Ishikawa (cell line): Measurements from ENCODE around the gene KDELR1.
A peak's percentile ranks its signal among the peaks of the same experiment; 100 is the strongest.

ENCODE experiments used
- CEBPB ChIP-seq: IDR thresholded peaks from 2 replicates; pipeline ENCODE4 v1.6.1; 2012
- CREB1 ChIP-seq: IDR thresholded peaks from 2 replicates; pipeline ENCODE4 v1.6.1; 2012; ENCODE audit warnings: low read depth
- EGR1 ChIP-seq: IDR thresholded peaks from 2 replicates; pipeline ENCODE4 v1.6.1; 2012
- EP300 ChIP-seq: IDR thresholded peaks from 2 replicates; pipeline ENCODE4 v1.6.1; 2012; ENCODE audit warnings: borderline replicate concordance
- FOXM1 ChIP-seq: IDR thresholded peaks from 2 replicates; pipeline ENCODE4 v1.6.1; 2012; ENCODE audit warnings: low read depth, borderline replicate concordance
- MAX ChIP-seq: IDR thresholded peaks from 2 replicates; pipeline ENCODE4 v1.6.1; 2012
- NFIC ChIP-seq: IDR thresholded peaks from 2 replicates; pipeline ENCODE4 v1.6.1; 2012
- RAD21 ChIP-seq: IDR thresholded peaks from 2 replicates; pipeline ENCODE4 v1.6.1; 2012; ENCODE audit warnings: low read depth
- REST ChIP-seq: IDR thresholded peaks from 2 replicates; pipeline ENCODE4 v1.6.1; 2012; ENCODE audit warnings: low read depth, mild to moderate bottlenecking
- TAF1 ChIP-seq: IDR thresholded peaks from 2 replicates; pipeline ENCODE4 v1.6.1; 2012; ENCODE audit warnings: low read depth, mild to moderate bottlenecking
- TCF12 ChIP-seq: IDR thresholded peaks from 2 replicates; pipeline ENCODE4 v1.6.1; 2012; ENCODE audit warnings: low read depth
- TEAD4 ChIP-seq: IDR thresholded peaks from 2 replicates; pipeline ENCODE4 v1.6.1; 2012
- USF1 ChIP-seq: IDR thresholded peaks from 2 replicates; pipeline ENCODE4 v1.6.1; 2012
- YY1 ChIP-seq: IDR thresholded peaks from 2 replicates; pipeline ENCODE4 v1.6.1; 2012; ENCODE audit warnings: low read depth
- ZBTB7A ChIP-seq: IDR thresholded peaks from 2 replicates; pipeline ENCODE4 v1.6.1; 2012; ENCODE audit warnings: low read depth

KDELR1 gene

GRCh38 chr19:48393559-48394330, 2.4 kb upstream of the KDELR1 start, which contains the start of gene GRIN2D:
GRIN2D (plus strand) TSS chr19:48393668; CDS start chr19:48398393, 4,725 bp downstream.
- TF ChIP-seq TCF12 (no peak), YY1 (no peak), EGR1 (no peak), REST (no peak), TEAD4 (no peak), USF1 (no peak), CEBPB (no peak)

GRCh38 chr19:48392860-48393558, 1.7 kb upstream of the KDELR1 start:
- no peak for TF ChIP-seq TAF1

GRCh38 chr19:48390188-48391099, 907 bp downstream of the KDELR1 start:
- peak; percentile 24; the same call in 1 of the 2 replicates for TF ChIP-seq RAD21
- no peak; the same call in 1 of the 2 replicates for TF ChIP-seq ZBTB7A
- TF ChIP-seq TAF1 = 0 out of 2 replicates have a peak, but pooled peaks have one; percentile 14
- TF ChIP-seq MAX = peak; percentile 17; the same call in 1 of the 2 replicates
- no peak for TF ChIP-seq FOXM1
- TF ChIP-seq YY1 = peak; percentile 40; the same call in 1 of the 2 replicates
- no peak for TF ChIP-seq TEAD4

GRCh38 chr19:48386981-48387380, 4.4 kb downstream of the KDELR1 start:
- TF ChIP-seq YY1 (no peak), REST (no peak), NFIC (no peak), TAF1 (no peak), RAD21 (no peak), TCF12 (no peak), CREB1 (no peak), TEAD4 (no peak)

GRCh38 chr19:48385461-48386087, 5.8 kb downstream of the KDELR1 start:
- no peak for TF ChIP-seq EGR1
- no peak for TF ChIP-seq FOXM1

- no peak for TF ChIP-seq YY1
- TF ChIP-seq EGR1 = no peak
- no peak for TF ChIP-seq CEBPB
- TF ChIP-seq USF1 = no peak
- no peak for TF ChIP-seq CREB1
- TF ChIP-seq EP300 = no peak
- no peak for TF ChIP-seq NFIC
- no peak for TF ChIP-seq MAX
- TF ChIP-seq ZBTB7A = no peak
- no peak for TF ChIP-seq RAD21
- no peak for TF ChIP-seq REST
- TF ChIP-seq TEAD4 = no peak
- no peak for TF ChIP-seq TCF12
- TF ChIP-seq TAF1 = no peak
These were observed 9.1 kb downstream of the KDELR1 start for GRCh38 chr19:48382286-48382685.
